K562 (cell line): ENCODE measurements around the gene ARF4. TPM values are rescaled to one million over a fixed set of nuclear protein-coding genes. Genes with fewer than 3 reads are reported as not detected.

Source experiments
- ATAC-seq: fragments of 200-7000 bp; cut with Tn5 transposase; 3 replicates; pipeline ENCODE4 v1.9.1; 2020; ENCODE audit warnings: moderate library complexity
- BruUV-seq: library from RNA; stranded (reverse); fragments of 400-500 nt; replicated peaks from 2 replicates; lab custom pipeline; 2021; lab: Mats Ljungman, UMichigan
- CTCF ChIA-PET: fragments of 300-600 bp; formaldehyde crosslinking; extraction: SDS; loops from one replicate; lab custom pipeline; 2021; ENCODE audit warnings: low intra/inter-chr PET ratio; lab: Yijun Ruan, JAX
- POLR2A ChIA-PET: fragments of 300-600, 350-650 bp; sonication (Branson Sonifier 250); formaldehyde crosslinking; extraction: SDS; loops from one replicate; lab custom pipeline; 2021; ENCODE audit warnings: antibody characterized with exemption, inconsistent platforms; lab: Yijun Ruan, JAX
- DNase-seq, 4 experiments: peaks; one replicate each; pipeline versions ENCODE4 v3.0.0 to v3.0.0-alpha.2; 2011 to 2018; ENCODE audit warnings: low spot score in 3 of 4, mixed read lengths in 3 of 4; ENCODE audit errors: extremely low read depth in 1 of 4
- FAIRE-seq: peaks from 2 replicates; lab custom pipeline; 2011; peaks lifted over from hg19 to GRCh38; lab: Jason Lieb, UNC
- H2AFZ ChIP-seq: 2 replicates; pipeline ENCODE4 v1.6.0; 2011; ENCODE audit warnings: low read depth, low read length, control low read depth, inconsistent platforms
- H3K27ac ChIP-seq: fragments of 200-600 bp; 3 replicates; pipeline ENCODE4 v1.8.0; 2011; ENCODE audit warnings: low read depth, mild to moderate bottlenecking, control low read depth, inconsistent platforms, low read length, moderate library complexity, mixed read lengths; ENCODE audit errors: extremely low read depth
- H3K27me3 ChIP-seq, 2 experiments: fragments of 300-600 bp in 1 of 2; 2 replicates in 1 of 2; 3 replicates in 1 of 2; pipeline versions ENCODE4 v1.6.0 to v1.8.0; 2011; ENCODE audit warnings: inconsistent platforms in 2 of 2, low read length in 2 of 2, mild to moderate bottlenecking in 1 of 2, mixed read lengths in 1 of 2, moderate library complexity in 1 of 2; ENCODE audit not compliant: control insufficient read depth in 2 of 2, insufficient read depth in 2 of 2
- H3K36me3 ChIP-seq: fragments of 300-600 bp; 3 replicates; pipeline ENCODE4 v1.8.0; 2011; ENCODE audit warnings: mild to moderate bottlenecking, low read length, inconsistent platforms; ENCODE audit not compliant: control insufficient read depth, insufficient read depth
- H3K4me1 ChIP-seq, 2 experiments: fragments of 200-600 bp in 1 of 2; replicated peaks in 1 of 2; 2 replicates in 1 of 2; 3 replicates in 1 of 2; pipeline versions ENCODE4 v1.5.1 to v1.8.0; 2011; ENCODE audit warnings: inconsistent platforms in 2 of 2, low read length in 2 of 2, mild to moderate bottlenecking in 1 of 2, mixed read lengths in 1 of 2, moderate library complexity in 1 of 2; ENCODE audit not compliant: control insufficient read depth in 2 of 2, insufficient read depth in 2 of 2
- H3K4me2 ChIP-seq: 2 replicates; pipeline ENCODE4 v1.6.1; 2011; ENCODE audit warnings: low read length, control low read depth, inconsistent platforms, mixed read lengths; ENCODE audit not compliant: insufficient read depth
- H3K4me3 ChIP-seq: fragments of 200-600 bp; sonication (generic), shearing (Covaris generic); 2 replicates; pipeline ENCODE4 v1.5.1; 2016; ENCODE audit warnings: control low read depth, inconsistent platforms
- H3K79me2 ChIP-seq: fragments of 200-600 bp; 3 replicates; pipeline ENCODE4 v1.8.0; 2011; ENCODE audit warnings: low read length, inconsistent platforms; ENCODE audit not compliant: control insufficient read depth, insufficient read depth
- H3K9ac ChIP-seq, 2 experiments: 2 replicates each; pipeline versions ENCODE4 v1.6.0 to v1.6.1; 2011; ENCODE audit warnings: low read depth in 2 of 2, low read length in 2 of 2, control low read depth in 1 of 2, inconsistent platforms in 1 of 2, mild to moderate bottlenecking in 1 of 2, mixed read lengths in 1 of 2; ENCODE audit not compliant: insufficient read depth in 1 of 2
- H3K9me1 ChIP-seq: one replicate; pipeline ENCODE4 v1.6.0; 2011; ENCODE audit warnings: inconsistent platforms, mild to moderate bottlenecking, low read length, moderate library complexity; ENCODE audit not compliant: control insufficient read depth, insufficient read depth
- H3K9me3 ChIP-seq: replicated peaks from 2 replicates; pipeline ENCODE4 v1.5.1; 2011; ENCODE audit warnings: low read depth, low read length, inconsistent platforms; ENCODE audit not compliant: control insufficient read depth, insufficient read depth
- H4K20me1 ChIP-seq: replicated peaks from 2 replicates; pipeline ENCODE4 v1.6.1; 2011; ENCODE audit warnings: low read length, inconsistent platforms, mixed read lengths; ENCODE audit not compliant: control insufficient read depth, insufficient read depth
- KAT7 ChIP-seq: sonication (generic); formaldehyde crosslinking; IDR thresholded peaks from 2 replicates; pipeline ENCODE4 v1.8.0; 2022; ENCODE audit warnings: missing genetic modification reagents, mild to moderate bottlenecking, borderline replicate concordance
- NFE2L1 ChIP-seq: fragments of 450-650 bp; IDR thresholded peaks from 2 replicates; pipeline ENCODE4 v1.6.1; 2016; ENCODE audit warnings: missing genetic modification characterization, low read depth, mild to moderate bottlenecking, missing compliant biosample characterization, moderate library complexity, borderline replicate concordance
- SREBF1 ChIP-seq: fragments of 150-350 bp; IDR thresholded peaks from 2 replicates; pipeline ENCODE4 v1.6.1; 2014; ENCODE audit warnings: antibody characterized with exemption, low read depth, low read length, borderline replicate concordance
- THAP12 ChIP-seq: fragments of 250-450 bp; sonication (Bioruptor Pico); IDR thresholded peaks from 2 replicates; pipeline ENCODE4 v1.9.0; 2021; ENCODE audit warnings: mild to moderate bottlenecking, inconsistent platforms
- ZNF644 ChIP-seq: fragments of 200-800 bp; sonication (Bioruptor generic); IDR thresholded peaks from 2 replicates; pipeline ENCODE4 v1.6.1; 2016; ENCODE audit warnings: low read depth, missing genetic modification characterization, missing compliant biosample characterization
- WGBS: fragments of 100-300 bp; shearing (Covaris generic); methylation state at CpG from one replicate; pipeline ENCODE4 v1.1.6; 2016; ENCODE audit warnings: low coverage, mixed read lengths; ENCODE audit not compliant: insufficient coverage; ENCODE audit errors: missing lambda C conversion rate; 5-methylcytosine and 5-hydroxymethylcytosine counted together
- in situ Hi-C: fragments of 300-500 bp; cut with MboI; formaldehyde crosslinking; loops from 4 replicates; pipeline ENCODE4 v1.15.0; 2018; ENCODE audit warnings: inconsistent platforms, mixed read lengths
- intact Hi-C: fragments of 100-400 bp; cut with micrococcal nuclease; formaldehyde crosslinking; loops from 2 replicates; pipeline ENCODE4 v1.14.2; 2022
- polyA plus RNA-seq, 8 experiments: library from polyadenylated mRNA; depleted of rRNA in 4 of 8; stranded (reverse) in 5 of 8; unstranded in 3 of 8; fragments of >200 nt; fragmentation: Nextera tagmentation in 2 of 8; fragmentation: Illumina TruSeq in 1 of 8; extraction: Ambion mirVana in 2 of 8; extraction: Trizol in 1 of 8; gene quantifications; 2 replicates each; pipeline versions ENCODE4 v1.2.1 to v1.2.3, GENCODE V29; 2011 to 2014; ENCODE audit warnings: inconsistent platforms in 1 of 8, missing spikeins in 1 of 8
- total RNA-seq, 7 experiments: library from RNA; depleted of rRNA in 6 of 7; stranded (reverse); fragments of >200 nt in 6 of 7; fragmentation: Illumina TruSeq in 2 of 7; extraction: Trizol in 2 of 7; gene quantifications; 2 replicates each; pipeline versions ENCODE4 v1.2.1 to v1.2.3, GENCODE V29; 2011 to 2021; ENCODE audit warnings: low replicate concordance in 1 of 7
- TF ChIP-seq, protein P1 (sequence below), 2 experiments: fragments of 250-450 bp in 1 of 2; fragments of 450-650 bp in 1 of 2; sonication (Bioruptor Pico) in 1 of 2; IDR thresholded peaks; 2 replicates each; pipeline versions ENCODE4 v1.6.1 to v1.8.0; 2016 to 2021; ENCODE audit warnings: mild to moderate bottlenecking in 2 of 2, moderate library complexity in 2 of 2, missing compliant biosample characterization in 1 of 2, missing genetic modification characterization in 1 of 2
- TF ChIP-seq, protein P2 (sequence below): fragments of 250-450 bp; sonication (Bioruptor Pico); IDR thresholded peaks from 2 replicates; pipeline ENCODE4 v1.8.0; 2022; ENCODE audit warnings: moderate library complexity, mild to moderate bottlenecking, inconsistent platforms

ARF4 gene
- total and polyA plus RNA-seq, 9 of the 15 experiments (the other 6 are each of a cell fraction or from before 2014, with no cell fraction given), result 41.1 to 273 (median 83.8) TPM

GRCh38 chr3:57624801-57625200 lies 27.7 kb upstream of the ARF4 start:
- in situ Hi-C loops, result no loop called here

More at GRCh38 chr3:57624801-57625200, 27.7 kb upstream of the ARF4 start:
- FAIRE-seq, result no peak
- Histone ChIP-seq H2AFZ (no peak overlapping the region), H3K27ac (no peak overlapping the region), H3K79me2 (no peaks in the 10 kb centered on the region), H4K20me1 (no peaks in the 10 kb centered on the region), H3K9me3 (no peaks in the 10 kb centered on the region), H3K27me3 (no peaks in the 10 kb centered on the region), H3K9me1 (no peaks in the 10 kb centered on the region), H3K4me2 (no peak overlapping the region), H3K36me3 (peaks cover 24% of the 10 kb centered on the region; the same call in 2 of the 3 replicates), H3K4me1 (no peaks in the 10 kb centered on the region), H3K4me3 (no peak overlapping the region), H3K9ac (no peak overlapping the region)
- TF ChIP-seq THAP12 (CRISPR knock-in tag) (no peak), KAT7 (CRISPR knock-in tag) (no peak), ZNF644 (no peak), SREBF1 (no peak), NFE2L1 (no peak)
- TF ChIP-seq, protein P1, sequence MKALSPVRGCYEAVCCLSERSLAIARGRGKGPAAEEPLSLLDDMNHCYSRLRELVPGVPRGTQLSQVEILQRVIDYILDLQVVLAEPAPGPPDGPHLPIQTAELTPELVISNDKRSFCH (CRISPR knock-in tag; IDR thresholded peaks at IDR 0.05), result no peak
- TF ChIP-seq, protein P1 (tag; IDR thresholded peaks at IDR 0.05), result no peak
- TF ChIP-seq, protein P2, sequence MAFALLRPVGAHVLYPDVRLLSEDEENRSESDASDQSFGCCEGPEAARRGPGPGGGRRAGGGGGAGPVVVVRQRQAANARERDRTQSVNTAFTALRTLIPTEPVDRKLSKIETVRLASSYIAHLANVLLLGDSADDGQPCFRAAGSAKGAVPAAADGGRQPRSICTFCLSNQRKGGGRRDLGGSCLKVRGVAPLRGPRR, result no peak
- 83% methylated on average over 3 of the region's 3 CpGs for WGBS
- DNase-seq, result no peak
- BruUV-seq, result no TSS peak
- intact Hi-C loops, result no loop called here
- no peak for ATAC-seq
- CTCF ChIA-PET, result no interaction called here
- POLR2A ChIA-PET, result no interaction called here
